Activated CD4-positive, alpha-beta T cell treated with anti-CD3 and anti-CD28 coated beads for 36 hours (primary cell): ENCODE data around the gene MAGEB10. TPM values are rescaled to one million over a fixed set of nuclear protein-coding genes. Genes with fewer than 3 reads are reported as not detected.

ENCODE experiments used
- ATAC-seq: fragments of 200-7000 bp; cut with Tn5 transposase; one replicate; pipeline ENCODE4 v1.10.0; 2021; ENCODE audit warnings: mild to moderate bottlenecking, moderate library complexity
- CTCF ChIA-PET: fragments of 350-600 bp; sonication (Branson Sonifier 250); formaldehyde crosslinking; loops from one replicate; lab custom pipeline; 2021; ENCODE audit warnings: antibody characterized with exemption; lab: Charles Lee
- POLR2A ChIA-PET: fragments of 350-600 bp; sonication (Branson Sonifier 250); formaldehyde crosslinking; loops from one replicate; lab custom pipeline; 2021; ENCODE audit warnings: antibody characterized with exemption, inconsistent platforms; lab: Charles Lee
- DNase-seq: peaks from one replicate; pipeline ENCODE4 v3.0.0-alpha.2; 2020
- H3K27ac Mint-ChIP-seq: one replicate; pipeline ENCODE4 v1.8.0; 2021; ENCODE audit warnings: mixed read lengths
- H3K27me3 Mint-ChIP-seq: one replicate; pipeline ENCODE4 v1.8.0; 2021; ENCODE audit warnings: mixed read lengths
- H3K36me3 Mint-ChIP-seq: one replicate; pipeline ENCODE4 v1.8.0; 2021; ENCODE audit warnings: low read depth, mixed read lengths
- H3K4me1 Mint-ChIP-seq: one replicate; pipeline ENCODE4 v1.8.0; 2021; ENCODE audit warnings: mixed read lengths
- H3K4me3 Mint-ChIP-seq: one replicate; pipeline ENCODE4 v1.8.0; 2021; ENCODE audit warnings: mild to moderate bottlenecking, moderate library complexity, mixed read lengths
- H3K9me3 Mint-ChIP-seq: one replicate; pipeline ENCODE4 v1.8.0; 2021; ENCODE audit warnings: low read depth, mixed read lengths
- intact Hi-C, 2 experiments: fragments of 100-400 bp; cut with DNase I in 1 of 2; cut with micrococcal nuclease in 1 of 2; formaldehyde crosslinking; loops; one replicate each; pipeline versions ENCODE4 v1.14.2 to v1.15.1; 2022 to 2024; cut with DNase I, micrococcal nuclease
- total RNA-seq, 2 experiments: library from RNA; stranded (reverse); gene quantifications; one replicate each; pipeline ENCODE4 v1.2.3, GENCODE V29; 2021

The MAGEB10 gene
- total RNA-seq, 2 experiments from 2014 or later: not detected

- Mint-ChIP-seq H3K9me3 (peaks cover 2% of the 10 kb centered on the region), H3K36me3 (no peaks in the 10 kb centered on the region), H3K27me3 (no peaks in the 10 kb centered on the region), H3K27ac (no peak overlapping the region), H3K4me3 (no peak overlapping the region), H3K4me1 (no peaks in the 10 kb centered on the region)
- ChIA-PET POLR2A (no interaction called here), CTCF (no interaction called here)
- ATAC-seq: no peak
- no peak for DNase-seq
- intact Hi-C loops: no loop called here
Observed at GRCh38 chrX:27840881-27841280, 33.1 kb downstream of the MAGEB10 start.

- H3K36me3 Mint-ChIP-seq: no peaks in the 10 kb centered on the region
Observed at GRCh38 chrX:27842859-27843258, 35.1 kb downstream of the MAGEB10 start.

GRCh38 chrX:27860337-27860736 is 52.5 kb downstream of the MAGEB10 start:
- DNase-seq (no peak), ATAC-seq (no peak)
- ChIA-PET CTCF (no interaction called here), POLR2A (no interaction called here)
- Mint-ChIP-seq H3K4me3 (no peak overlapping the region), H3K36me3 (no peaks in the 10 kb centered on the region), H3K4me1 (no peaks in the 10 kb centered on the region), H3K9me3 (peaks cover 3% of the 10 kb centered on the region), H3K27me3 (no peaks in the 10 kb centered on the region), H3K27ac (no peak overlapping the region)
- intact Hi-C loops: no loop called here

More at GRCh38 chrX:27842859-27843258, 35.1 kb downstream of the MAGEB10 start:
- ChIA-PET CTCF (no interaction called here), POLR2A (no interaction called here)
- H3K4me3 Mint-ChIP-seq: no peak overlapping the region
- no peak for ATAC-seq
- DNase-seq: no peak
- intact Hi-C loops: no loop called here
- H3K27me3 Mint-ChIP-seq: no peaks in the 10 kb centered on the region
- no peaks in the 10 kb centered on the region for H3K4me1 Mint-ChIP-seq
- H3K9me3 Mint-ChIP-seq: no peaks in the 10 kb centered on the region
- no peak overlapping the region for H3K27ac Mint-ChIP-seq

- ATAC-seq (no peak), DNase-seq (no peak)
- Mint-ChIP-seq H3K27ac (no peak overlapping the region), H3K4me3 (no peak overlapping the region), H3K27me3 (no peaks in the 10 kb centered on the region), H3K4me1 (no peaks in the 10 kb centered on the region), H3K9me3 (peaks cover 6% of the 10 kb centered on the region), H3K36me3 (no peaks in the 10 kb centered on the region)
- intact Hi-C loops: no loop called here
- ChIA-PET POLR2A (no interaction called here), CTCF (no interaction called here)
Observed at GRCh38 chrX:27863809-27864208, 56.0 kb downstream of the MAGEB10 start.

Other genes starting within 250 kb of the MAGEB10 start
- gene DCAF8L2, start 217.6 kb upstream of the MAGEB10 start, total RNA-seq: not detected
- gene DCAF8L1, start 173.5 kb downstream of the MAGEB10 start, total RNA-seq: not detected